Measurements from ENCODE around the gene PPCS. TPM values are rescaled to one million over a fixed set of nuclear protein-coding genes. Genes with fewer than 3 reads are reported as not detected.

Gene PPCS
- polyA plus RNA-seq, 1 donor from 2014 or later: 85.1 TPM

DNA sequence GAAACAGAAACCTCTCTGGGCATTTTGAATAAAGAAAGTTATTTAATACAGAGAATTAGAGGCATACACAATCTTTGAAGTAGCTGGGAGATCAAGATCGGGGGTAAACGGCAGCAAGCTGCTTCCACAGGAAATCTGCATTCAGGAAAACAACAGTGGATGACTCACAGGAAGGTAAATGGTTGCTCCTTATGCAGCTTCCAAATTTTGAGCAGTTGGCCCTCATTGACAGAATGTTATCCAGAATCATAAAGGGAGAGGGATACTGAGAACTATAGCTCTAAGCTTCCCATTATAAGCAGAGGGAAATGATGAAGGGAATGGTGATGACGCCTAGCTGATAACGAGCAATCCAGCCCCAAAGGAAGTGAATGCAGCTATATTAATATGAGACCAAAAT is 29.1 kb upstream of the PPCS start:
- Histone ChIP-seq H3K79me2 (replicated peaks; ENCODE audit: insufficient read depth, low read length) (no peaks in the 10 kb centered on the region), H2AFZ (ENCODE audit: low read depth, low read length) (no peak overlapping the region), H3K27me3 (ENCODE audit: insufficient read depth, low read depth, low read length) (no peaks in the 10 kb centered on the region)

DNA sequence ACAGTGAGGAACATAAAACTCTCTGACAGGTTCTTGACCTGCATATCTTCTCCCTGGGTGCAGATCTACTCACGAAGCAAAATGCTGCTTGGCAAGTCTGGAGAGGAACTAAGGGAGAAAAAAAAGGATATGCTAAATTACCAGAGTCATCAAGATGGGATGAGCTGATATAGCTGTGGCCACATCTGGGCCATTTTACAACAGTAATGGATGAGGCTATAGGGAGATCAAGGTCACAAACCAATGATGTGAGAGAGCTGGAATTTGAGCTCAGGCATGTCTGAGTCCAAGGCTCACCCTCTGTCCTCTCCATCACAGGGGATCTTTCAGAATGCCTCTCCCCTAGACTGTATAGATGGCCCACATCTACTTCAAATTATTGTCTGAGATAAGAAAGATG is 26.7 kb upstream of the PPCS start:
- H2AFZ ChIP-seq (ENCODE audit: low read depth, low read length): no peak overlapping the region
- no peaks in the 10 kb centered on the region for H4K20me1 ChIP-seq (ENCODE audit: insufficient read depth)
- H3K4me3 ChIP-seq (ENCODE audit: low read length): no peak overlapping the region
- peaks cover 10% of the 10 kb centered on the region for H3F3A ChIP-seq (ENCODE audit: insufficient read depth, low read length, poor library complexity, severe bottlenecking)
- H3K4me2 ChIP-seq (ENCODE audit: low read length): no peak overlapping the region
- TF ChIP-seq REST (IDR thresholded peaks at IDR 0.05; ENCODE audit: borderline replicate concordance): no peak
- TF ChIP-seq RAD21 (conservative IDR thresholded peaks at IDR 0.05): no peak
- TF ChIP-seq MXI1 (conservative IDR thresholded peaks at IDR 0.05; ENCODE audit: poor library complexity, severe bottlenecking): no peak
- TF ChIP-seq EP300 (conservative IDR thresholded peaks at IDR 0.05; ENCODE audit: poor library complexity, severe bottlenecking): no peak
- TF ChIP-seq, protein P1, sequence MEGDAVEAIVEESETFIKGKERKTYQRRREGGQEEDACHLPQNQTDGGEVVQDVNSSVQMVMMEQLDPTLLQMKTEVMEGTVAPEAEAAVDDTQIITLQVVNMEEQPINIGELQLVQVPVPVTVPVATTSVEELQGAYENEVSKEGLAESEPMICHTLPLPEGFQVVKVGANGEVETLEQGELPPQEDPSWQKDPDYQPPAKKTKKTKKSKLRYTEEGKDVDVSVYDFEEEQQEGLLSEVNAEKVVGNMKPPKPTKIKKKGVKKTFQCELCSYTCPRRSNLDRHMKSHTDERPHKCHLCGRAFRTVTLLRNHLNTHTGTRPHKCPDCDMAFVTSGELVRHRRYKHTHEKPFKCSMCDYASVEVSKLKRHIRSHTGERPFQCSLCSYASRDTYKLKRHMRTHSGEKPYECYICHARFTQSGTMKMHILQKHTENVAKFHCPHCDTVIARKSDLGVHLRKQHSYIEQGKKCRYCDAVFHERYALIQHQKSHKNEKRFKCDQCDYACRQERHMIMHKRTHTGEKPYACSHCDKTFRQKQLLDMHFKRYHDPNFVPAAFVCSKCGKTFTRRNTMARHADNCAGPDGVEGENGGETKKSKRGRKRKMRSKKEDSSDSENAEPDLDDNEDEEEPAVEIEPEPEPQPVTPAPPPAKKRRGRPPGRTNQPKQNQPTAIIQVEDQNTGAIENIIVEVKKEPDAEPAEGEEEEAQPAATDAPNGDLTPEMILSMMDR (IDR thresholded peaks at IDR 0.05; ENCODE audit: poor library complexity, severe bottlenecking): no peak
- TF ChIP-seq POLR2AphosphoS5 (IDR thresholded peaks at IDR 0.05): no peak
- TF ChIP-seq TAF1 (IDR thresholded peaks at IDR 0.05; ENCODE audit: low read depth): no peak
- no peaks in the 10 kb centered on the region for H3K9me2 ChIP-seq (ENCODE audit: insufficient read depth, low read length)
- no peak overlapping the region for H3K9ac ChIP-seq (ENCODE audit: low read length)
- no peaks in the 10 kb centered on the region for H3K36me3 ChIP-seq (ENCODE audit: insufficient read depth, low read length)
- no peaks in the 10 kb centered on the region for H3K9me3 ChIP-seq (ENCODE audit: low read length)
- H3K27ac ChIP-seq (ENCODE audit: low read length): no peak overlapping the region
- H3K79me2 ChIP-seq (replicated peaks; ENCODE audit: insufficient read depth, low read length): no peaks in the 10 kb centered on the region
- no peaks in the 10 kb centered on the region for H3K27me3 ChIP-seq (ENCODE audit: insufficient read depth, low read depth, low read length)

More for the DNA sequence above, 29.1 kb upstream of the PPCS start:
- no peaks in the 10 kb centered on the region for H3K9me2 ChIP-seq (ENCODE audit: insufficient read depth, low read length)
- H3F3A ChIP-seq (ENCODE audit: insufficient read depth, low read length, poor library complexity, severe bottlenecking): peaks cover 14% of the 10 kb centered on the region
- no peak overlapping the region for H3K4me3 ChIP-seq (ENCODE audit: low read length)
- no peak for TF ChIP-seq TAF1 (IDR thresholded peaks at IDR 0.05; ENCODE audit: low read depth)
- TF ChIP-seq REST (IDR thresholded peaks at IDR 0.05; ENCODE audit: borderline replicate concordance): no peak
- TF ChIP-seq POLR2AphosphoS5 (IDR thresholded peaks at IDR 0.05): no peak
- TF ChIP-seq, protein P1 (IDR thresholded peaks at IDR 0.05; ENCODE audit: poor library complexity, severe bottlenecking): no peak
- no peak for TF ChIP-seq SMC3 (conservative IDR thresholded peaks at IDR 0.05; ENCODE audit: poor library complexity)
- no peak for TF ChIP-seq EZH2 (IDR thresholded peaks at IDR 0.05; ENCODE audit: borderline replicate concordance, insufficient read depth, low read length, poor library complexity, severe bottlenecking)
- no peak for TF ChIP-seq RAD21 (conservative IDR thresholded peaks at IDR 0.05)
- no peak for TF ChIP-seq MXI1 (conservative IDR thresholded peaks at IDR 0.05; ENCODE audit: poor library complexity, severe bottlenecking)
- no peak for TF ChIP-seq EP300 (conservative IDR thresholded peaks at IDR 0.05; ENCODE audit: poor library complexity, severe bottlenecking)
- no peaks in the 10 kb centered on the region for H4K20me1 ChIP-seq (ENCODE audit: insufficient read depth)
- no peak overlapping the region for H3K4me2 ChIP-seq (ENCODE audit: low read length)
- H3K36me3 ChIP-seq (ENCODE audit: insufficient read depth, low read length): no peaks in the 10 kb centered on the region
- no peak overlapping the region for H3K9ac ChIP-seq (ENCODE audit: low read length)
- H3K27ac ChIP-seq (ENCODE audit: low read length): no peak overlapping the region
- H3K9me3 ChIP-seq (ENCODE audit: low read length): no peaks in the 10 kb centered on the region
